GM18507 (cell line): ENCODE measurements around the gene FES.
"Not testable (repeated sequence)": the region's sequence is repeated elsewhere in the genome, so short reads cannot be mapped to it uniquely, and the experiment has no call there.

ENCODE experiments used
- DNase-seq: peaks from one replicate; pipeline ENCODE4 v3.0.0; 2011; ENCODE audit warnings: low read depth; ENCODE audit not compliant: insufficient read length; ENCODE audit errors: extremely low spot score
- FAIRE-seq: peaks from 2 replicates; lab custom pipeline; 2011; peaks lifted over from hg19 to GRCh38; lab: Jason Lieb, UNC

Gene FES

DNA sequence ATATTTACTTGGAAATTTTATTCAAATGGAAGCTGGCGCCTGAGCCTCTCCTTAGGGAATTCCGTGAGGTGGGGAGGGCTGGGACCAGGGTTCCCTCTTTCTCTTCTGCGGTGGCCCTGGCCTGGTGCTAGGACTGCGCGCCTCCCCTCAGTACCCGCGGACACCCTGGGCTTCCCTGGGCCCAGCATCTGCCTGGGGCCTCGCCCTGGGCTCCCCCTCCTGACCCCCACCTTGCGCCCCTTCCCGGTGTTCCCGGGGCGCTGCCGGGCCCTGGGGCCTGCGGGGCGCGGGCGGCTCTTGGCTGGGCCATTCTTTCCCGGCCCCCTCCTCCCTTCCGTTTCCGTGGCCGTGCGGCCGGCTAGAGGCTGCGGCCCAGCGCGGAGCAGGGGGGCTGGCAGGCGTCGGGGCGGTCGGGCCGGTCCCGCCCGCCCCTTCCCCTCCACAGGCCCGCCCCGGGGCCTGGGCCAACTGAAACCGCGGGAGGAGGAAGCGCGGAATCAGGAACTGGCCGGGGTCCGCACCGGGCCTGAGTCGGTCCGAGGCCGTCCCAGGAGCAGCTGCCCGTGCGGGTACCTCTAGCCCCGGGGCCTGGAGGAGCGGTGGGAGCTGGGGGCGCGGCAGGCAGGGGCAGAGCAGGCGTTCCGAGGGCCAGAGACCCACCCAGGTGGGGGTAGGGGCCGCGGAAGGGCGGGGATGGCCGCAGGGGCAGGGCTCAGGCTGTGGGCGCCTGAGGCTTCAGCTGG, at the start of gene FES:
Gene FES (plus strand): TSS at position 529 of the 743 bp plus-strand sequence. CDS start 542 bp downstream, outside the sequence.
- DNase-seq, result no peak
- FAIRE-seq, result no peak

DNA sequence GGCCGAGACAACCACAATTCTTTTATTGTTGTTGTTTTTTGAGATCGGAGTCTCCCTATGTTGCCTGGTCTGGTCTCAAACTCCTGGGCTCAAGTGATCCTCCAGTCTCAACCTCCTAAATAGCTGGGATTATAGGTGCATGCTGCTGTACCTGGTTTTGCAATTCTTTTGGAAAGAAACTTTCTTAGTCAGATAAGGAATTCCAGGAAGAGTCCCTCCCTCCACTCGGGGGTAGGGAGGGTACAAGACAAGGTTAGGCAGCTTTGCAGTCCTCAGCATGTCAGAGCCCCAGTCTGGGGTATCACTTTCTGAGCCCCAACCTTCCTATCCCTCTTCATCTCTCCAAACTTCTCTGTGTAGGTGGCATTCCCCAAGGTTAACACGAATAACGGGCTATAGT, 49.7 kb upstream of the FES start:
- DNase-seq (no peak), FAIRE-seq (no peak)

DNA sequence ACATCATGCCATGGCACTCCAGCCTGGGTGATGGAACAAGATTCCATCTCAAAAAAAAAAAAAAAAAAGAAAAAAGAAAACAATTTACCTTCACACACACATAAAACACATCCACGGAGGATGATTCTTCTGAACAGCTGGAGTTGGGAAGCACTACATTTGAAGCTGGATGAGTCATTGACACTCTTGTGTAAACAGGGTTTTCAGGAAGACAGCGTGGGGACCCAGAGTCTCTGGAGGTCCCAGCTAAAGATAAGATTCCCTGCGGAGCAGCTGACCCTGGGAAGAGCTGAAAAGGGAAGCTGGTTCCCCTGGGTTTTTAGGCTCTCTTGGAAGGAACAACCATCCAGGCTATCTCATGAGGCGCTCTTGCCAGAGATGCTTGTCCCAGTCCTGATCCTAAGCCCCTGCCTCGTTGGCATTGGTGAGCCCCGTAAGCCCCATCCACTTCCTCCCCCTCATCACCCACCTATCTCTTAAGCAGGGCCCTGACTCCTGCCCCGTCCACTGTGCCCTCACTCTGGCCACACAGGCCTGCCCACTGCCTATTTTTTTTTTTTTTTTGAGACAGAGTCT, 47.9 kb upstream of the FES start:
- DNase-seq (no peak), FAIRE-seq (no peak)

- FAIRE-seq (no peak), DNase-seq (no peak)
These were observed 47.2 kb upstream of the FES start for GRCh38 chr15:90837094-90837493.

DNA sequence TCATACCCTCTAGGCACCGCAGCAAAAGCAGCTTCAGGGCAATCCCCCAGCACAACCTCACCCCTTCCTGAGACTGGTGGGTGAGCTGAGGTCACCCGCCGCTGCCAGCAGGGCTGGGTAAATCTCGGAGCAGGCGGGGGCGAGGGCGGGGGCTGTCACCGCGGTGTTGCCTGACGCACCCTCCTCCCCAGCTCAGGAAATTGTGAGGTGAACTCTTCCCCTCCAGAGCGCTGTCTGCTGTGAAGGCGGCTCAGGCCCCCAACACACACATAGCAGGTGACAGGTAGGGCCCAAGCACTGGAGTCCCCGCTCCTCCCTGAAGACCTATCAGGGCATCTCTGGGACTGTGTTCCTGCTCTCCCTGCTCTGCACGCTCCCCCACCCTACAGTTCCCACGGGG, 46.2 kb upstream of the FES start:
- DNase-seq, result no peak
- no peak for FAIRE-seq

GRCh38 chr15:90838544-90838943, 45.8 kb upstream of the FES start:
- no peak for FAIRE-seq

DNA sequence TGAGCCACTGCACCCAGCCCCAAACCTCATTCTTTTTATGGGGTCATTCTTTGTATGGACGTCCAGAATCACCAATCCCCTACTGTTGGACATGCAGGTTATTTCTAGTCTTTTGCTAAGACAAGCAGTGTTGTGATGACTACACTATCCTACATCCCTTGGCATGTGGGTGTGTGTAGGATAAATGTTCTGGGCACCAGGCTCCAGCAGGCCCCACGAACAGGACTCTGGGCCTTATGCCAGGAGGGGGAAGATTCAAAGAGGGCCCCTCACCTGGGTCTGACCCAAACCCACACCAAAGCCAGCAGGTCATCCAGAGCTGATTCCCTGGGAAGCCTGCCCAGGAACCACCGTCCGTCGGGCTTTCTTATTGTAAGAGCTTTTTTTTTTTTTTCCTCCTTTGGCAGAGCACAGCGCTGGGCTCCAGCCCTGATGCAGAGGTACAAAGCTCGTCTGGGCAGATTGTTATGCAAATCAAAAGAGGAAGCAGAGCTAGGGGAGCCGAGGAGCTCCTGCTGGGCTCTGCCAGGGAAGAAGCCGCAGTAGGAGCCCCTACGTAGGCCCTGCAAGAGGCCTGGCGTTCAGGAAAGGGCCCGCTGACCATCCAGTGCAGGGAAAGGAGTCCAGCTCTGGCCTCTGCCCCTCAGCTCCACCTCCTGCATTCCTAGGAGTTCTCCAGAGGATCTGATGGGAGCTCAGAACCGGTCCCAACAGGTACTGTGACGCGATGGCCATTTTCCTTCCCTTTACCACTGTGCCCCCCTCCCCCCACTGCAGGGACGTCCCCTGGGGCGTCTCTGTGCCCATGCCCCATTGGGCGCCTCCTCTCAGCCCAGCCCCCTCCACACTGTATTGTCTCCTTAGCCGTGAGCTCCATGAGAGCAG, 44.9 kb upstream of the FES start:
- FAIRE-seq (peak; percentile 77), DNase-seq (no peak)

More at GRCh38 chr15:90838544-90838943, 45.8 kb upstream of the FES start:
- DNase-seq, result no peak

GRCh38 chr15:90840157-90840855, 44.0 kb upstream of the FES start:
- no peak for DNase-seq
- no peak for FAIRE-seq

DNA sequence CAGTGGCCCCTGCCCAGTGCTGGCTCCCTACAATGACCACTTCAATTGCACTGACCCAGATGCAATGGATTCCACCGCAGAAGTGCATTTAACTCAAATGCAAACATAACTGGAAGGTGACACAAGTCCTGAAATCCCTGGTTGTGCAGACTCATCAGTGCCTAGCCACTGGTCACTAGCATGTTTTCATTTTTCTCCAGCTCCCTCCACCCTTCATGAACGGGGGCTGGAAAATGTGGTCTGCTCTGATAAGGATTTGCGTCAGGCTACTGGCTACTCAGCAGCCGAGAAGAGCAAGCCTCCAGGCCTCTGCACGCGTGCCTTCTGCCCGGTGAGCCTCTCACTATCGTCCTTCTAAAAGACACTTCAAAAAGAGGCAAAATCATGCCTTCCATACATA, 43.4 kb upstream of the FES start:
- DNase-seq, result no peak
- FAIRE-seq, result no peak

DNA sequence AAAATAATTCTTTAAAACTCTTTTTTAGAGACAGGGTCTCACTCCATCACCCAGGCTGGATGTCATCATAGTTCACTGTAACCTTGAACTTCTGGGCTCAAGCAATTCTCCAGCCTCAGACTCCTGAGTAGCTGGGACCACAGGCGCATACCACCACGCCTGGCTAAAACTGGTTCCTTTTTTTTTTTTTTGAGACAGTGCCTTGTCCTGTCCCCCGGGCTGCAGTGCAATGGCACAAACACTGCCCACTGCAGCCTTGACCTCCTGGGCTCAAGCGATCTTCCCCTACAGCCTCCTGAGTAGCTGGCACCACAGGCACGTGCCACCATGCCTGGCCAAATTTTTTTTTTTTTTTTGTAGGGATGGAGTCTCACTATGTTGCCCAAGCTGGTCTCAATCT, 39.6 kb upstream of the FES start:
- no peak for DNase-seq
- FAIRE-seq, result no peak

GRCh38 chr15:90845201-90845949, 38.9 kb upstream of the FES start:
- DNase-seq, result no peak
- FAIRE-seq, result no peak

DNA sequence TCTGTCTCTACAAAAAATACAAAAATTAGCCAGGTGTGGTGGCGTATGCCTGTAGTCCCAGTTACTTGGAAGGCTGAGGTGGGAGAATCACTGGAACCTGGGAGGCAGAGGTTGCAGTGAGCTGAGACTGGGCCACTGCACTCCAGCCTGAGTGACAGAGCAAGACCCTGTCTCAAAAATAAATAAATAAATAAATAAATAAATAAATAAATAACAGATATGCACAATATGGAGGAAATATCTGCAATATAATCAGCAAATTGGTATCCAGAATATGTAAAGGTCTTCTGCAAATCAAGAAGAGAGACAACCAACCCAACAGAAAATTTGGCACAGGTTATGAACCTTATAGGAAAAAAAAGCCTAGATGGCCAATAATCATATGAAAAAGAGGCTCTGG, 34.9 kb upstream of the FES start:
- not testable (repeated sequence) for FAIRE-seq, DNase-seq

DNA sequence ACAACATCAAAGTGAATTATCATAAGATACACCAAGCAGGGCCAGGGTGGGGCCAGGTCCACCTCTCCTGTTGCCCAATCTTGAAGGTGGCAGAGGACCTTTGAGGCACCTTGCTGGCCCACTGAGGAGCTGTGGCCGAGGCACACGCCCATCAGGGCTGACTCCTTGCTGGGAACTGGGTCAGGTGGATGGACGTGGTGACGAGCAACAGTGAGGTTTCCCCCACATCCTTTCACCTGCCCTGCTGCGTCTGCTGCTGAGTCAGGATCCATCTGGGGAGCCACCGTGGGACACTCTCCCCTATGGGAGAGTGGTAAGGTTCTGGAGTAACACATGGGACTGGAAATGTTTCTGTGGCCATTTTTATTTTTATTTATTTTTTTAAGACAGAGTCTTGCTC, 33.2 kb upstream of the FES start:
- no peak for FAIRE-seq

GRCh38 chr15:90851940-90852339, 32.4 kb upstream of the FES start:
- FAIRE-seq, result no peak
- DNase-seq, result no peak

More for the DNA sequence above, 33.2 kb upstream of the FES start:
- no peak for DNase-seq

DNA sequence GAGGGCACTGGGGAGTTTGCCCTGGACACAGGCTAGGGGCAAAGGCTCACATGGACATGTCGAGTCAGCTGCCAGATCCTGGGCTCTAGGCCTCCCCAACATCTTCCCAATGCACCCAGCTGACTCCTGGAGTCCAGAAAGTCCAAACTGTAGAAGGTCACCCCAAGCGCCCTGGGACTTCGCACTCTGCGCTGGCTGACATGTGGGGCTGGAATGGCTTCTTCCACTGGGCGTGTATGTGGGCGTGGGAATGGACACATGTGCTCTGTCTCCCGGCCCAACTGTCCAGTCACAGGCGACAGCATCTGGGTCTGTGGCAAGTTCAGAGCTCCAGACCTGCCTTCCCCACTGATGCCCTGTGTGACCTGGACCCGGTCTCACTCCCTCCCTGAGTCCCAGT, 29.2 kb upstream of the FES start:
- FAIRE-seq, result no peak
- no peak for DNase-seq

DNA sequence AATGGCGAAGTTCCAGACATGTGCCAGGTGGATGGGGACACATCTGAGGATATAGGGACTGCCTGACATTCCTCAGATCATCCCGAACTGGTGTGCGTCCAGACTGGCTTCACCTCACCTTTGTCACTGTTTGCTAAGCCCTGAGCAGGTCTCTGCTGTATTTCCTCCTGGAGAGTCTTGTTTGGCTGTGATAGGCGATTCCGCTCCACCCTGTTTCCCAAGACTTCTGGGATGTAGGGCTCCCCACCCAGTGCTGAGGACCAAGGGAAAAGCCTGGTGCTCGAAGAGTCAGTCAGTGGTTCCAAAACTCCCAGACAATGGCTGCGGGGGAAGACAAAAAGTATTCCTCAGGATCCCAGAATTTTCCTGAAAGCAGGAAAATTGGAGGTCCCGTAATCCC, 27.0 kb upstream of the FES start:
- no peak for DNase-seq
- no peak for FAIRE-seq

DNA sequence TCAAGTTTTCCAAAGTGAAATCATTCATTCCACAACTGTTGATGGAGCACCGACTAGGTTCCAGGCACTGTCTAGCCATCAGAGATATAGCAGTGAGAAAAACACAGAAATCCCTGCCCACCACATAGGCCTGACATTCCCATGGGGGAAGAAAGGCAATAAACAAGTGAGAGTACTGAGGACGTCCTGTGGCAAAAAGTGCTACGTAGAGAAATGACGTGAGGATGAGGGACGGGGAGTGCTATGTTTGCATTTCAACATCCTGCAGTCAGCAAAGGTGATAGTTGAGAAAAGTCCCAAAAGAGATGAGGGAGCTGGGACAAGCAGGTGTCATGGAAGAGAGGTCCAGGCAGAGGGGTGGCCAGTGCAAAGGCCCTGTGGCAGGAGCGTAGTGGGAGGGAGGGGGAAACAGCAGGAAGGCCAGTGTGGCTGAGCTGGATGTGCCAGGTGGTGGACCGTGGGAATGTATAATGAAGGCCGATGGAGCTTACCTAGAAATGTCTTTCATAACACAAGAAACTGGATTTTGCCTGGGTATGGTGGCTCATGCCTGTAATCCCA, 26.3 kb upstream of the FES start:
- DNase-seq, result no peak
- FAIRE-seq, result no peak

DNA sequence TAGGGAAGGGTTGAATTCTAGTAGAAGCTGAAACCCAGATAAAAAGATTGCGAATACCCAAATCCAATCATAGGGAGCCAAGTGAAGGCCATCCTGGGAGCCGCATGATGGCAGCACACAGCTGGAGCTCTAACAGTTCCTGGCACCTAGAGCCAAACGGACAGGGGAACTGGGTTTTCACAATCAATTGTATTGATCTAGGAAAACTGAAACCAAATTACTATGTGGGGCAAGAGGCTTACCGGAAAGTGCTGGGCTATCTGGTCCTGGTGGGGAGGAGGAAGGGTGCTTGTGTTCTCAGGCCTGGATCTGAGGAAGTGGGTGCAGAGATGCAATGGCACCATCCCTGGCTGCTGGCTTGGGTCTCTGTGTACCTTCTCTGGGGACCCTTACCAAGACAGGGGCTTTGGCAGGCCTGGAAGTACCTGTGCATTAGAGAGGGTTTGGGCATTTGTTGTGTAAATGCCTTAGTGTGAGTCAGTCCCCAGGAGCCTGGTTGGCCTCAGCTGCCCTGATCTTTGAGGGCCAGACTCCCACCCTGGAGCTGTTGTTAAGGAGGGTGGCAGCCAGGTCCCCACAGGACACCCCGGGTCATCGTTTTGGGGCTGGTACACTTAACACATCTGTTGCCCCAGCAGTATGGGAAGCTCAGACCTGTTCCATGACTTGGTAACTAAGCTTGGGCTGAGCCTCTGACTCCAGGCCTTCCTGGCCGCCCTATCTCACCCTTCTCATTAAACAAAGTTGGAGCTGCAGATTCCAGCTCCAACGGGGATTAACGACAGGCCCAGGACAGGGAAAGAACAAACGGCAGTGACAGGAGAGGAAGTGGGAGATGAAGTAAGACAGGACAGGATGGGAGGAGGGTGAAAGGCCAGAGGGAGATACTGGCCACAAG, 24.8 kb upstream of the FES start:
- no peak for FAIRE-seq

More for the DNA sequence above, 24.8 kb upstream of the FES start:
- DNase-seq, result no peak
